Hypothalamus (tissue), 51 donors: Measurements from ENCODE around the gene SLCO4A1.

Source experiments
- DNase-seq, 51 donors: peaks; one replicate each; lab custom pipeline; 2025; lab: John Stamatoyannopoulos, UW

Gene SLCO4A1

GRCh38 chr20:62642051-62642665, at the start of gene SLCO4A1:
SLCO4A1 (plus strand) TSS chr20:62642503; CDS start chr20:62656455, 13,952 bp downstream.
- DNase-seq, result peak in 33 of 51 donors; percentile 9 to 70 (median 34)

- DNase-seq, result no peak
Measured at GRCh38 chr20:62592506-62593177, 49.7 kb upstream of the SLCO4A1 start.

- DNase-seq, result no peak
Measured at GRCh38 chr20:62593616-62594015, 48.7 kb upstream of the SLCO4A1 start.

GRCh38 chr20:62595069-62595468, 47.2 kb upstream of the SLCO4A1 start:
- DNase-seq, result no peak

GRCh38 chr20:62595491-62595890, 46.8 kb upstream of the SLCO4A1 start:
- no peak for DNase-seq

- DNase-seq, result no peak
Measured at GRCh38 chr20:62596486-62596885, 45.8 kb upstream of the SLCO4A1 start.

- no peak for DNase-seq
Measured at GRCh38 chr20:62596921-62597320, 45.4 kb upstream of the SLCO4A1 start.

GRCh38 chr20:62597416-62598115, 44.7 kb upstream of the SLCO4A1 start:
- no peak for DNase-seq

GRCh38 chr20:62598761-62599194, 43.5 kb upstream of the SLCO4A1 start:
- no peak for DNase-seq

- no peak for DNase-seq
Measured at GRCh38 chr20:62599216-62600110, 42.8 kb upstream of the SLCO4A1 start.

- DNase-seq, result no peak
Measured at GRCh38 chr20:62601172-62601571, 41.1 kb upstream of the SLCO4A1 start.

- DNase-seq, result no peak
Measured at GRCh38 chr20:62601714-62602113, 40.6 kb upstream of the SLCO4A1 start.

GRCh38 chr20:62602550-62602949, 39.8 kb upstream of the SLCO4A1 start:
- no peak for DNase-seq

- peak in 15 of 51 donors; percentile 9 to 58 (median 28) for DNase-seq
Measured at GRCh38 chr20:62603021-62603906, 39.0 kb upstream of the SLCO4A1 start.

- no peak for DNase-seq
Measured at GRCh38 chr20:62603907-62604785, 38.2 kb upstream of the SLCO4A1 start.

- no peak for DNase-seq
Measured at GRCh38 chr20:62604796-62605195, 37.5 kb upstream of the SLCO4A1 start.

- no peak for DNase-seq
Measured at GRCh38 chr20:62605236-62605943, 36.9 kb upstream of the SLCO4A1 start.

- DNase-seq, result no peak
Measured at GRCh38 chr20:62606016-62606415, 36.3 kb upstream of the SLCO4A1 start.
